B cell (primary cell): ENCODE measurements around the gene PTPRN2. TPM values are rescaled to one million over a fixed set of nuclear protein-coding genes. Genes with fewer than 3 reads are reported as not detected.
"Not testable (repeated sequence)": the region's sequence is repeated elsewhere in the genome, so short reads cannot be mapped to it uniquely, and the experiment has no call there.

Source experiments
- ATAC-seq: fragments of 200-7000 bp; cut with Tn5 transposase; one replicate; pipeline ENCODE4 v1.10.0; 2021; ENCODE audit warnings: low read depth, mild to moderate bottlenecking, moderate number of reproducible peaks, moderate library complexity
- CTCF ChIA-PET: fragments of 350-600 bp; sonication (Branson Sonifier 250); formaldehyde crosslinking; loops from one replicate; lab custom pipeline; 2021; ENCODE audit warnings: antibody characterized with exemption, inconsistent platforms; lab: Charles Lee
- POLR2A ChIA-PET: fragments of 350-600 bp; sonication (Branson Sonifier 250); formaldehyde crosslinking; loops from one replicate; lab custom pipeline; 2021; ENCODE audit warnings: antibody characterized with exemption; lab: Charles Lee
- DNase-seq: peaks from one replicate; pipeline ENCODE4 v3.0.0; 2013
- H2AFZ ChIP-seq: 2 replicates; pipeline ENCODE4 v1.6.1; 2012; ENCODE audit warnings: mild to moderate bottlenecking, low read depth, low read length; ENCODE audit not compliant: insufficient read depth, poor library complexity, severe bottlenecking
- H3K27ac ChIP-seq, 2 donors: 1 replicate in 1 of 2; 2 replicates in 1 of 2; pipeline ENCODE4 v1.5.1; 2012 to 2013; ENCODE audit warnings: low read length in 2 of 2, mild to moderate bottlenecking in 2 of 2, moderate library complexity in 1 of 2
- H3K27me3 ChIP-seq, 4 experiments: fragments of 200-600 bp in 1 of 4; sonication (generic) in 1 of 4; replicated peaks in 1 of 4; 1 replicate in 2 of 4; 2 replicates in 2 of 4; pipeline versions ENCODE4 v1.6.1 to v1.7.0; 2013 to 2016; ENCODE audit warnings: low read length in 3 of 4, mild to moderate bottlenecking in 2 of 4, mixed read lengths in 1 of 4, moderate library complexity in 1 of 4; ENCODE audit not compliant: insufficient read depth in 4 of 4, control insufficient read depth in 3 of 4; ENCODE audit errors: control extremely low read depth in 1 of 4
- H3K36me3 ChIP-seq, 2 experiments: replicated peaks in 1 of 2; 1 replicate in 1 of 2; 2 replicates in 1 of 2; pipeline versions ENCODE4 v1.6.1 to v1.7.1; 2013; ENCODE audit warnings: low read length in 1 of 2; ENCODE audit not compliant: insufficient read depth in 2 of 2, control insufficient read depth in 1 of 2; ENCODE audit errors: control extremely low read depth in 1 of 2, extremely low read depth in 1 of 2
- H3K4me1 ChIP-seq, 2 donors: fragments of 200-600 bp in 1 of 2; sonication (generic) in 1 of 2; 1 replicate in 1 of 2; 2 replicates in 1 of 2; pipeline versions ENCODE4 v1.5.1 to v1.6.1; 2013 to 2017; ENCODE audit warnings: low read length in 2 of 2; ENCODE audit not compliant: control insufficient read depth in 2 of 2, insufficient read depth in 2 of 2
- H3K4me2 ChIP-seq: replicated peaks from 2 replicates; pipeline ENCODE3; 2012; ENCODE audit warnings: mild to moderate bottlenecking, low read depth, low read length; ENCODE audit not compliant: poor library complexity, severe bottlenecking
- H3K4me3 ChIP-seq, 5 experiments: fragments of 200-600 bp in 1 of 5; sonication (generic) in 1 of 5; 1 replicate in 3 of 5; 2 replicates in 2 of 5; pipeline versions ENCODE4 v1.5.1 to v1.7.0; 2011 to 2016; ENCODE audit warnings: low read length in 4 of 5, mild to moderate bottlenecking in 4 of 5, low read depth in 2 of 5, control low read depth in 1 of 5, moderate library complexity in 1 of 5; ENCODE audit not compliant: insufficient read depth in 1 of 5; ENCODE audit errors: control extremely low read depth in 1 of 5, extremely low read depth in 1 of 5
- H3K79me2 ChIP-seq: fragments of 200-600 bp; sonication (generic); one replicate; pipeline ENCODE4 v1.6.0; 2016; ENCODE audit warnings: low read length; ENCODE audit not compliant: control insufficient read depth, insufficient read depth
- H3K9ac ChIP-seq: fragments of 200-600 bp; sonication (generic); 2 replicates; pipeline ENCODE4 v1.6.1; 2017; ENCODE audit warnings: mild to moderate bottlenecking, low read length, moderate library complexity
- H3K9me3 ChIP-seq, 3 donors: one replicate each; pipeline versions ENCODE4 v1.6.1 to v1.7.1; 2013; ENCODE audit warnings: low read length in 2 of 3; ENCODE audit not compliant: control insufficient read depth in 2 of 3, insufficient read depth in 1 of 3; ENCODE audit errors: control extremely low read depth in 1 of 3
- H4K20me1 ChIP-seq: 2 replicates; pipeline ENCODE4 v1.6.0; 2012; ENCODE audit warnings: mild to moderate bottlenecking, low read length; ENCODE audit not compliant: insufficient read depth, control insufficient read depth, poor library complexity, severe bottlenecking
- H3K27ac Mint-ChIP-seq: one replicate; pipeline ENCODE4 v1.8.0; 2021; ENCODE audit warnings: mixed read lengths
- H3K27me3 Mint-ChIP-seq: one replicate; pipeline ENCODE4 v1.8.0; 2021; ENCODE audit warnings: mixed read lengths
- H3K4me1 Mint-ChIP-seq: one replicate; pipeline ENCODE4 v1.8.0; 2021; ENCODE audit warnings: mixed read lengths
- H3K4me3 Mint-ChIP-seq: one replicate; pipeline ENCODE4 v1.8.0; 2021; ENCODE audit warnings: mixed read lengths
- H3K9me3 Mint-ChIP-seq: one replicate; pipeline ENCODE4 v1.8.0; 2022; ENCODE audit warnings: mixed read lengths; ENCODE audit not compliant: insufficient read depth
- EZH2 ChIP-seq: IDR thresholded peaks from 2 replicates; pipeline ENCODE4 v1.6.1; 2012; ENCODE audit warnings: borderline replicate concordance, low read depth, mild to moderate bottlenecking, moderate library complexity, low read length; ENCODE audit not compliant: insufficient read depth, poor library complexity, severe bottlenecking
- WGBS: methylation state at CpG from one replicate; pipeline ENCODE4 v1.1.5; 2013; ENCODE audit warnings: missing lambda C conversion rate; ENCODE audit not compliant: insufficient coverage; 5-methylcytosine and 5-hydroxymethylcytosine counted together
- intact Hi-C: fragments of 100-400 bp; cut with micrococcal nuclease; formaldehyde crosslinking; loops from one replicate; pipeline ENCODE4 v1.10.0; 2022
- polyA plus RNA-seq: library from polyadenylated mRNA; depleted of rRNA; stranded (reverse); fragments of >200 nt; gene quantifications from 2 replicates; pipeline ENCODE4 v1.2.3, GENCODE V29; 2012
- total RNA-seq, 2 donors: library from RNA; stranded (reverse); fragments of 120-200 nt in 1 of 2; gene quantifications; 1 replicate in 1 of 2; 2 replicates in 1 of 2; pipeline versions ENCODE4 v1.2.3 to v1.2.4, GENCODE V29; 2013 to 2022
- TF ChIP-seq, protein P1 (sequence below): fragments of 200-600 bp; IDR thresholded peaks from one replicate; pipeline ENCODE4 v1.8.0; 2022; ENCODE audit warnings: antibody characterized with exemption, mild to moderate bottlenecking

The PTPRN2 gene
- total and polyA plus RNA-seq, 2 donors (not counting 1 experiment from before 2014, with no cell fraction given): 2.0 to 5.0 TPM

DNA sequence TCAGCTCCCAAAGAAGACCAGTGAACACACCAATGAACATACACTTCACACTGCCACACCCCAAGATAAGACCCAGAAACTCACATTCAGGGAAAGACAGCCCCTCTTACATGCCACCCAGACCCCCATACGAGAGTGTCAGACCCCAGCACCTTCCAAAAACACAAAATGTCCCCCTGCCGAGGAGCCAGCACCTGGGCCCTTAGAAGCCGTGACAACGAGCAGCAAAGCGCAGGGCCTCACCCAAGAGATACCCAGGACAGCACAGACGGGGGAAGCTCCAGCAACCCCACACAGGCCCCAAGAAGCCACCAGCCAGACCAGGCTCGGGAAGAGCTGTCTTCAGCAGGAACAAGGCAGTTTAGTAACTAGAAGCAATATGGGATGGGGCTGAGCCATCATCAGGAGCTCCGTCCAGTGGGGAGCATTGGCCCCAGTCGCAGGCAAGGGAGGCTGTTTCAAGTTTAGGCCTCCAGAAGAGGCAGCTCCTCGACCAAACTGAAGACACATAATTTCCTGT lies 243.6 kb downstream of the PTPRN2 start:
- Histone ChIP-seq H3K4me1 (no peaks in the 10 kb centered on the region), H3K9ac (no peak overlapping the region), H3K27me3 (no peaks in the 10 kb centered on the region), H2AFZ (no peak overlapping the region), H3K27ac (no peak overlapping the region), H4K20me1 (no peaks in the 10 kb centered on the region), H3K79me2 (no peaks in the 10 kb centered on the region), H3K4me3 (no peak overlapping the region), H3K4me2 (no peak overlapping the region), H3K36me3 (no peaks in the 10 kb centered on the region), H3K9me3 (peaks cover 0 to 17% (median 0%) of the 10 kb centered on the region in 3 donors)
- H3K4me1 Mint-ChIP-seq: no peaks in the 10 kb centered on the region
- no peak overlapping the region for H3K27ac Mint-ChIP-seq
- no peak overlapping the region for H3K4me3 Mint-ChIP-seq
- DNase-seq (no peak), ATAC-seq (no peak)
- TF ChIP-seq, protein P1, sequence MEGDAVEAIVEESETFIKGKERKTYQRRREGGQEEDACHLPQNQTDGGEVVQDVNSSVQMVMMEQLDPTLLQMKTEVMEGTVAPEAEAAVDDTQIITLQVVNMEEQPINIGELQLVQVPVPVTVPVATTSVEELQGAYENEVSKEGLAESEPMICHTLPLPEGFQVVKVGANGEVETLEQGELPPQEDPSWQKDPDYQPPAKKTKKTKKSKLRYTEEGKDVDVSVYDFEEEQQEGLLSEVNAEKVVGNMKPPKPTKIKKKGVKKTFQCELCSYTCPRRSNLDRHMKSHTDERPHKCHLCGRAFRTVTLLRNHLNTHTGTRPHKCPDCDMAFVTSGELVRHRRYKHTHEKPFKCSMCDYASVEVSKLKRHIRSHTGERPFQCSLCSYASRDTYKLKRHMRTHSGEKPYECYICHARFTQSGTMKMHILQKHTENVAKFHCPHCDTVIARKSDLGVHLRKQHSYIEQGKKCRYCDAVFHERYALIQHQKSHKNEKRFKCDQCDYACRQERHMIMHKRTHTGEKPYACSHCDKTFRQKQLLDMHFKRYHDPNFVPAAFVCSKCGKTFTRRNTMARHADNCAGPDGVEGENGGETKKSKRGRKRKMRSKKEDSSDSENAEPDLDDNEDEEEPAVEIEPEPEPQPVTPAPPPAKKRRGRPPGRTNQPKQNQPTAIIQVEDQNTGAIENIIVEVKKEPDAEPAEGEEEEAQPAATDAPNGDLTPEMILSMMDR: no peak
- no peak for TF ChIP-seq EZH2
- WGBS: 87% methylated on average over 10 of the region's 10 CpGs
- H3K9me3 Mint-ChIP-seq: peaks cover 4% of the 10 kb centered on the region
- POLR2A ChIA-PET: no interaction called here
- intact Hi-C loops: no loop called here
- CTCF ChIA-PET: no interaction called here
- no peaks in the 10 kb centered on the region for H3K27me3 Mint-ChIP-seq

GRCh38 chr7:158343526-158343925 lies 244.1 kb downstream of the PTPRN2 start:
- H4K20me1 ChIP-seq: no peaks in the 10 kb centered on the region
- no peak overlapping the region for H2AFZ ChIP-seq
- Mint-ChIP-seq H3K27me3 (no peaks in the 10 kb centered on the region), H3K27ac (no peak overlapping the region), H3K4me3 (no peak overlapping the region), H3K9me3 (peaks cover 4% of the 10 kb centered on the region), H3K4me1 (no peaks in the 10 kb centered on the region)
- no peak overlapping the region for H3K27ac ChIP-seq
- H3K79me2 ChIP-seq: no peaks in the 10 kb centered on the region
- no peaks in the 10 kb centered on the region for H3K36me3 ChIP-seq
- no peaks in the 10 kb centered on the region for H3K4me1 ChIP-seq
- ChIA-PET CTCF (no interaction called here), POLR2A (no interaction called here)
- no peak for TF ChIP-seq EZH2
- TF ChIP-seq, protein P1: no peak
- intact Hi-C loops: no loop called here
- H3K4me2 ChIP-seq: no peak overlapping the region
- no peak for ATAC-seq
- 97% methylated on average over 20 of the region's 20 CpGs for WGBS
- no peak overlapping the region for H3K4me3 ChIP-seq
- peaks cover 0 to 17% (median 0%) of the 10 kb centered on the region in 3 donors for H3K9me3 ChIP-seq
- H3K9ac ChIP-seq: no peak overlapping the region
- H3K27me3 ChIP-seq: no peaks in the 10 kb centered on the region
- no peak for DNase-seq

DNA sequence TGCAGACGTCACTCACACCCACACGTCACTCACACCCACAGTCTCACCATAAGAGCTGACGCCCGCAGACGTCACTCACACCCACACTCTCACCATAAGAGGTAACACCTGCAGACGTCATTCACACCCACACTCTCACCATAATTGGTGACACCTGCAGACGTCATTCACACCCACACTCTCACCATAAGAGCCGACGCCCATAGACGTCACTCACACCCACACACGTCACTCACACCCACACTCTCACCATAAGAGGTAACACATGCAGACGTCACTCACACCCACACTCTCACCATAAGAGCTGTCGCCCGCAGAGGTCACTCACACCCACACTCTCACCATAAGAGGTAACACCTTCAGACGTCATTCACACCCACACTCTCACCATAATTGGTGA lies 246.5 kb downstream of the PTPRN2 start:
- H3K4me3 ChIP-seq, H3K36me3 ChIP-seq, DNase-seq, H3K27ac ChIP-seq, H3K79me2 ChIP-seq, H4K20me1 ChIP-seq, H3K4me1 Mint-ChIP-seq, H3K4me2 ChIP-seq, intact Hi-C loops, H2AFZ ChIP-seq, CTCF ChIA-PET, H3K4me1 ChIP-seq, H3K27me3 Mint-ChIP-seq, H3K4me3 Mint-ChIP-seq, H3K9me3 Mint-ChIP-seq, H3K9ac ChIP-seq, ATAC-seq, H3K27ac Mint-ChIP-seq, POLR2A ChIA-PET, H3K27me3 ChIP-seq: not testable (repeated sequence)
- peaks cover 0 to 12% (median 0%) of the 10 kb centered on the region in 3 donors for H3K9me3 ChIP-seq
- WGBS: 94% methylated on average over 13 of the region's 15 CpGs
